Left renal pelvis (tissue), 4 donors: ENCODE measurements around the gene KLHDC10. TPM values are rescaled to one million over a fixed set of nuclear protein-coding genes. Genes with fewer than 3 reads are reported as not detected.
"Not testable (repeated sequence)": the region's sequence is repeated elsewhere in the genome, so short reads cannot be mapped to it uniquely, and the experiment has no call there.

Experiments used
- DNase-seq, 4 donors: peaks; one replicate each; pipeline ENCODE4 v3.0.0-alpha.2; 2013; ENCODE audit warnings: low read depth in 4 of 4, low spot score in 3 of 4
- polyA plus RNA-seq, 4 donors: library from polyadenylated mRNA; unstranded; fragments of 120-200 nt; gene quantifications; one replicate each; pipeline ENCODE4 v1.2.1, GENCODE V29; 2013; ENCODE audit not compliant: insufficient read length in 4 of 4

The KLHDC10 gene
- 10 to 100 TPM; 49.4 to 56.4 (median 53.5) TPM for polyA plus RNA-seq

- DNase-seq = peak; percentile 99
Measured at GRCh38 chr7:130069978-130070860, at the start of gene KLHDC10. TSS of gene KLHDC10 (plus strand) at chr7:130070534. CDS start at chr7:130070644, 110 bp downstream.

GRCh38 chr7:130021105-130021834, 49.1 kb upstream of the KLHDC10 start:
- no peak for DNase-seq

GRCh38 chr7:130022115-130022514, 48.2 kb upstream of the KLHDC10 start:
- no peak for DNase-seq

- no peak for DNase-seq
Measured at GRCh38 chr7:130022623-130023175, 47.6 kb upstream of the KLHDC10 start.

GRCh38 chr7:130024390-130024789, 45.9 kb upstream of the KLHDC10 start:
- DNase-seq = no peak

- no peak for DNase-seq
Measured at GRCh38 chr7:130032698-130033097, 37.6 kb upstream of the KLHDC10 start.

GRCh38 chr7:130037703-130038102, 32.6 kb upstream of the KLHDC10 start:
- no peak for DNase-seq

- DNase-seq = no peak
Measured at GRCh38 chr7:130040576-130040975, 29.8 kb upstream of the KLHDC10 start.

GRCh38 chr7:130047831-130048230, 22.5 kb upstream of the KLHDC10 start:
- no peak for DNase-seq

GRCh38 chr7:130048906-130049305, 21.4 kb upstream of the KLHDC10 start:
- DNase-seq = no peak

GRCh38 chr7:130052250-130052649, 18.1 kb upstream of the KLHDC10 start:
- not testable (repeated sequence) for DNase-seq

- DNase-seq = not testable (repeated sequence)
Measured at GRCh38 chr7:130055198-130055597, 15.1 kb upstream of the KLHDC10 start.

GRCh38 chr7:130062246-130062645, 8.1 kb upstream of the KLHDC10 start:
- DNase-seq = no peak

- DNase-seq = no peak
Measured at GRCh38 chr7:130063036-130063435, 7.3 kb upstream of the KLHDC10 start.

GRCh38 chr7:130064580-130064926, 5.8 kb upstream of the KLHDC10 start:
- not testable (repeated sequence) for DNase-seq

GRCh38 chr7:130065500-130066152, 4.7 kb upstream of the KLHDC10 start:
- no peak for DNase-seq

- no peak for DNase-seq
Measured at GRCh38 chr7:130069179-130069977, 956 bp upstream of the KLHDC10 start.

GRCh38 chr7:130070861-130071622, 708 bp downstream of the KLHDC10 start:
- no peak for DNase-seq
